Measurements from ENCODE around the gene PROC. TPM values are rescaled to one million over a fixed set of nuclear protein-coding genes. Genes with fewer than 3 reads are reported as not detected.

Gene PROC
- total and polyA plus RNA-seq, 2 of the 4 experiments (the other 2 are of a cell fraction): 0.07 TPM; not detected in 1

DNA sequence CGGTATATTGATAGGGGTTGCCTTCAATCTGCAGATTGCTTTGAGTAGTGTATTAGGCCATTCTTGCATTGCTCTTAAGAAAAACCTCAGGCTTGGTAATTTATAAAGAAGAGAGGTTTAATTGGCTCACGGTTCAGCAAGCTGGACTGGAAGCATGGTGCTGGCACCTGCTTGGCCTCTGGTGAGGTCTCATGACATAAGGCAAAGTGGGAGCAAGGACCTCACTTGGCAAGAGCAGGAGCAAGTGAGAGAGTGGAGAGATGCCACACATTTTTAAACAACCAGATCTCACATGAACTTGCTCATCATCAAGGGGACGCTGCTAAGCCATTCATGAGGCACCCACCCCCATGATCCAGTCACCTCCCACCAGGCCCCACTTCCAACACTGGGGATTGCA lies 35.4 kb upstream of the PROC start:
- H3K14ac ChIP-seq (replicated peaks; ENCODE audit: low read depth, low read length): no peak overlapping the region
- no peak overlapping the region for H3K4me2 ChIP-seq (ENCODE audit: low read depth, low read length)
- CTCF ChIA-PET: no interaction called here
- peaks cover 3% of the 10 kb centered on the region for H3K4me1 ChIP-seq (ENCODE audit: control insufficient read depth, insufficient read depth, low read length)
- H3K56ac ChIP-seq (ENCODE audit: extremely low read depth, insufficient read depth, low read length): no peak overlapping the region
- H3K4me3 ChIP-seq (ENCODE audit: insufficient read depth, low read depth, low read length): no peak overlapping the region
- no peak overlapping the region for H2AFZ ChIP-seq (replicated peaks; ENCODE audit: low read length, poor library complexity)
- H4K5ac ChIP-seq (ENCODE audit: low read depth, low read length): no peak overlapping the region
- POLR2A ChIA-PET (ENCODE audit: unreplicated experiment): no interaction called here
- no peak overlapping the region for H3K27ac ChIP-seq (ENCODE audit: insufficient read depth, low read length)
- H3K9ac ChIP-seq (ENCODE audit: low read depth, low read length): no peak overlapping the region
- no peak overlapping the region for H2BK20ac ChIP-seq (ENCODE audit: low read depth, low read length)
- no peak overlapping the region for H3K4ac ChIP-seq (ENCODE audit: low read depth, low read length)
- H2BK5ac ChIP-seq (ENCODE audit: low read depth, low read length, poor library complexity, severe bottlenecking): no peak overlapping the region
- no peak overlapping the region for H2AK9ac ChIP-seq (replicated peaks; ENCODE audit: low read depth, low read length, poor library complexity)
- DNase-seq (no peak), ATAC-seq (ENCODE audit: low read depth) (no peak)
- no TSS peak for BruUV-seq (replicated peaks)
- intact Hi-C loops (cut with micrococcal nuclease) (loop anchor here (10.0 kb wide), 1 partner anchor 92 kb away; no protein-coding TSS in a partner anchor), in situ Hi-C loops (cut with MboI; ENCODE audit: low sequenced_read_pairs) (no loop called here), dilution Hi-C loops (cut with HindIII; ENCODE audit: low sequenced_read_pairs, unreplicated experiment) (no loop called here)
- H2AK5ac ChIP-seq (ENCODE audit: low read depth, low read length): no peak overlapping the region
- H2BK120ac ChIP-seq (ENCODE audit: low read depth, low read length): no peak overlapping the region
- 100% methylated on average over 1 of the region's 3 CpGs; no CpG with 5 or more reads in 1 of the 2 experiments for WGBS, 2 experiments (ENCODE audit: extremely low coverage in 2 of 2, insufficient read length in 1 of 2)
- H3K9me1 ChIP-seq (ENCODE audit: insufficient read depth, low read length): peaks cover 2% of the 10 kb centered on the region; the same call in 1 of the 2 replicates
- H2BK15ac ChIP-seq (ENCODE audit: low read depth, low read length): no peak overlapping the region
- TF ChIP-seq RAD21 (IDR thresholded peaks at IDR 0.05; ENCODE audit: low read length): no peak
- TF ChIP-seq SMC3 (IDR thresholded peaks at IDR 0.05; ENCODE audit: low read depth, low read length): no peak
- H3K27me3 ChIP-seq (ENCODE audit: control insufficient read depth, insufficient read depth, low read length): no peaks in the 10 kb centered on the region
- H4K8ac ChIP-seq (ENCODE audit: low read depth in 2 of 2, low read length in 2 of 2): no peak overlapping the region
- no peak overlapping the region for H4K91ac ChIP-seq (ENCODE audit: insufficient read depth, low read depth, low read length)
- peaks cover 71% of the 10 kb centered on the region for H4K20me1 ChIP-seq (ENCODE audit: insufficient read depth, low read length)
- H3K9me3 ChIP-seq (ENCODE audit: control insufficient read depth, insufficient read depth, low read length): no peaks in the 10 kb centered on the region
- H3K18ac ChIP-seq (ENCODE audit: low read depth, low read length): no peak overlapping the region
- H3K23ac ChIP-seq (ENCODE audit: low read depth, low read length): no peak overlapping the region
- peaks cover 9 to 62% of the 10 kb centered on the region in 2 experiments; a peak in 3 of 4 replicates for H3K79me1 ChIP-seq (ENCODE audit: low read depth in 1 of 2, low read length in 2 of 2)
- no peaks in the 10 kb centered on the region for H3K36me3 ChIP-seq (ENCODE audit: control insufficient read depth, insufficient read depth, low read length)

Measured in IMR-90 (cell line).